SU-DHL-6 (cell line): ENCODE measurements around the gene CLN6.

Source experiments
- H2AFZ ChIP-seq: fragments of 200-600 bp; sonication (generic); 2 replicates; pipeline ENCODE4 v1.6.1; 2014; ENCODE audit warnings: low read depth, mild to moderate bottlenecking, moderate library complexity, mixed read lengths, antibody characterized with exemption, low read length; ENCODE audit not compliant: severe bottlenecking
- H3F3A ChIP-seq: fragments of 200-600 bp; shearing (Covaris generic); 2 replicates; pipeline ENCODE4 v1.6.0; 2016; ENCODE audit warnings: antibody characterized with exemption, mild to moderate bottlenecking; ENCODE audit not compliant: insufficient read depth
- H3K27ac ChIP-seq: fragments of 200-600 bp; sonication (generic); 2 replicates; pipeline ENCODE4 v1.5.1; 2016; ENCODE audit warnings: low read depth, mild to moderate bottlenecking, low read length, moderate library complexity, mixed read lengths
- H3K27me3 ChIP-seq: fragments of 200-600 bp; sonication (generic), shearing (Covaris generic); 2 replicates; pipeline ENCODE4 v1.6.0; 2014; ENCODE audit warnings: mild to moderate bottlenecking, low read length
- H3K36me3 ChIP-seq: fragments of 200-600 bp; sonication (generic); 2 replicates; pipeline ENCODE4 v1.6.1; 2014; ENCODE audit warnings: mild to moderate bottlenecking, low read length, mixed read lengths
- H3K4me2 ChIP-seq: fragments of 300-600, 200-600 bp; shearing (Covaris generic), sonication (generic); 2 replicates; pipeline ENCODE4 v1.6.0; 2014; ENCODE audit warnings: low read length, low read depth, mild to moderate bottlenecking; ENCODE audit not compliant: poor library complexity, severe bottlenecking
- H3K4me3 ChIP-seq: fragments of 200-600 bp; sonication (generic); 2 replicates; pipeline ENCODE4 v1.5.1; 2014; ENCODE audit warnings: antibody characterized with exemption, low read length, mild to moderate bottlenecking, mixed read lengths; ENCODE audit not compliant: insufficient read depth, poor library complexity, severe bottlenecking
- H3K79me2 ChIP-seq: fragments of 200-600 bp; sonication (generic); 2 replicates; pipeline ENCODE4 v1.6.1; 2014; ENCODE audit warnings: mild to moderate bottlenecking, low read length, moderate library complexity; ENCODE audit not compliant: insufficient read depth
- H3K9ac ChIP-seq: fragments of 200-600 bp; sonication (generic); 2 replicates; pipeline ENCODE4 v1.7.0; 2014; ENCODE audit warnings: mild to moderate bottlenecking, low read length
- H3K9me2 ChIP-seq: fragments of 200-600 bp; sonication (generic); replicated peaks from 2 replicates; pipeline ENCODE4 v1.6.1; 2014; ENCODE audit warnings: low read length; ENCODE audit not compliant: insufficient read depth
- H3K9me3 ChIP-seq: fragments of 200-600 bp; sonication (generic); 2 replicates; pipeline ENCODE4 v1.6.1; 2014; ENCODE audit warnings: low read length, mixed read lengths; ENCODE audit not compliant: insufficient read depth
- H4K20me1 ChIP-seq: fragments of 200-600 bp; sonication (generic); 2 replicates; pipeline ENCODE4 v1.6.1; 2014; ENCODE audit warnings: low read depth, mild to moderate bottlenecking, antibody characterized with exemption, low read length, moderate library complexity, mixed read lengths
- EZH2phosphoT487 ChIP-seq: fragments of 200-600 bp; sonication (generic), shearing (Covaris generic); conservative IDR thresholded peaks from 2 replicates; pipeline ENCODE4 v1.6.1; 2018; ENCODE audit warnings: mild to moderate bottlenecking, antibody characterized with exemption, low read length, moderate library complexity, mixed read lengths
- TF ChIP-seq, protein P1 (sequence below): fragments of 200-600 bp; sonication (generic); IDR thresholded peaks from one replicate; pipeline ENCODE4 v1.5.1; 2017; ENCODE audit warnings: antibody characterized with exemption, mild to moderate bottlenecking, low read length, moderate library complexity; ENCODE audit not compliant: insufficient read depth, poor library complexity, severe bottlenecking

Gene CLN6

DNA sequence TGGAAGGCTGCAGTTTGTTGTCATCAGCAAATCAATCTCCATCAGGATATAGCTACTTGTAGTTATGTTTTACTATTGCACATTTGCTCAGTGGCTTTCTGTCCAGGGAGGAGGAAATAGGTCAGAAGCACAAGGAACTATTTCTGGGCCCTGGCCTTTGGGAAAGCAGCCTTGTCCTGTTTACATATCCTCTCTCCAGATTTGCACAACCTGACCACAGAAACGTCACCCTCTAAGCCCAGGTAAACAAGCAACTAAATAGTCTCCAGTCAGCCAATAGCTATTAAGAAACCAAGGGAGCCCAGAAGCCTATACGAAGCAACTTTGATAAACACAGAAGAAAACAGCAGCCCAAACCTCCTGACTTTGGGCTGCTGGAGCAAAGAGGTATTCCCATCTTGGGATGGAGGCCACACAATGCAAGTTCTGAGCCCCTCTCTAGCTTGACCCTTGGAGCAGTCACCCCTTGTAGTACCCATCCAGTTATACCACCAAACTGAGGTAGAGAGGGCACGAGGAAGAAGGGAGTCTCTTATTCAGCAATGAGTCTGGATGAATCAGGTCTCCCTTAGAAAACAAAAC is 45.7 kb upstream of the CLN6 start:
- Histone ChIP-seq H3K4me2 (no peak overlapping the region), H3K27ac (no peak overlapping the region), H3K4me3 (no peak overlapping the region), H3K36me3 (no peaks in the 10 kb centered on the region), H3K79me2 (peaks cover 23% of the 10 kb centered on the region), H4K20me1 (peaks cover 15% of the 10 kb centered on the region), H2AFZ (no peak overlapping the region), H3K27me3 (no peaks in the 10 kb centered on the region), H3F3A (peaks cover 11% of the 10 kb centered on the region; the same call in 1 of the 2 replicates), H3K9me3 (no peaks in the 10 kb centered on the region), H3K9me2 (no peaks in the 10 kb centered on the region), H3K9ac (no peak overlapping the region)
- no peak for TF ChIP-seq EZH2phosphoT487
- TF ChIP-seq, protein P1, sequence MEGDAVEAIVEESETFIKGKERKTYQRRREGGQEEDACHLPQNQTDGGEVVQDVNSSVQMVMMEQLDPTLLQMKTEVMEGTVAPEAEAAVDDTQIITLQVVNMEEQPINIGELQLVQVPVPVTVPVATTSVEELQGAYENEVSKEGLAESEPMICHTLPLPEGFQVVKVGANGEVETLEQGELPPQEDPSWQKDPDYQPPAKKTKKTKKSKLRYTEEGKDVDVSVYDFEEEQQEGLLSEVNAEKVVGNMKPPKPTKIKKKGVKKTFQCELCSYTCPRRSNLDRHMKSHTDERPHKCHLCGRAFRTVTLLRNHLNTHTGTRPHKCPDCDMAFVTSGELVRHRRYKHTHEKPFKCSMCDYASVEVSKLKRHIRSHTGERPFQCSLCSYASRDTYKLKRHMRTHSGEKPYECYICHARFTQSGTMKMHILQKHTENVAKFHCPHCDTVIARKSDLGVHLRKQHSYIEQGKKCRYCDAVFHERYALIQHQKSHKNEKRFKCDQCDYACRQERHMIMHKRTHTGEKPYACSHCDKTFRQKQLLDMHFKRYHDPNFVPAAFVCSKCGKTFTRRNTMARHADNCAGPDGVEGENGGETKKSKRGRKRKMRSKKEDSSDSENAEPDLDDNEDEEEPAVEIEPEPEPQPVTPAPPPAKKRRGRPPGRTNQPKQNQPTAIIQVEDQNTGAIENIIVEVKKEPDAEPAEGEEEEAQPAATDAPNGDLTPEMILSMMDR: no peak

DNA sequence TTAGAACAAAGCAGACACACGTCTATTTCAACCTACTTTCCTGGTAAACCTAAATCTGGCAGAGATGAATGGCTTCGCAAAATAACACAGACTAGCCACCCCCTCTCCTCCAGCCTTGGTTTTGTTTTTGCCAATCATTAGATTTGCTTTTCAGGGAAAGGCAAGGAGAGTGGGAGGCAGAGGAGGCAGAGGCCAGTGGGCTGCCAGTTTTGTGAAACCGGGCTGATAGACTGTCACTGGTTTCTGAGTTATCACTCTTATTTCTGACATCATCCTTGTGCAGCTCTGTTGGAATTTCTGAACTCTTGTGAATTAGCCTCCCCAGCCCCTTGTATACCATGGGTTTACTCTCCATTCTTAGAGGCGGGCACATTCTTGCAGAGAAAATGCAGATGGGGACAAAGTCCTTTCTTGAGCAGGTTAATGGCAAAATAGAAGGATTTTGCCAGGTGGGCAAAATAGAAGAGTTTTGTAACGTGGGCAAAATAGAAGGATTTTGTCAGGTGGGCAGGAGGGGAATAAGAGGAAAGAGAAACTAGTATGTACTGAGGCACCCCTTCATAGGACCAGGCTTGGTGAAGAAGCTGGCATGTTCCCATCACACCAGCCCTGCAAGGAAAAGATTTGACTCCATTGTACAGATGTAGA is 44.8 kb upstream of the CLN6 start:
- H3K4me2 ChIP-seq: no peak overlapping the region
- no peaks in the 10 kb centered on the region for H3K27me3 ChIP-seq
- no peak overlapping the region for H3K4me3 ChIP-seq
- H3K79me2 ChIP-seq: peaks cover 14% of the 10 kb centered on the region
- no peaks in the 10 kb centered on the region for H3K9me3 ChIP-seq
- H2AFZ ChIP-seq: no peak overlapping the region
- H3K9me2 ChIP-seq: no peaks in the 10 kb centered on the region
- H3K36me3 ChIP-seq: no peaks in the 10 kb centered on the region
- H3F3A ChIP-seq: peaks cover 11% of the 10 kb centered on the region; the same call in 1 of the 2 replicates
- H4K20me1 ChIP-seq: peaks cover 6% of the 10 kb centered on the region
- no peak overlapping the region for H3K9ac ChIP-seq
- no peak for TF ChIP-seq EZH2phosphoT487
- H3K27ac ChIP-seq: no peak overlapping the region

DNA sequence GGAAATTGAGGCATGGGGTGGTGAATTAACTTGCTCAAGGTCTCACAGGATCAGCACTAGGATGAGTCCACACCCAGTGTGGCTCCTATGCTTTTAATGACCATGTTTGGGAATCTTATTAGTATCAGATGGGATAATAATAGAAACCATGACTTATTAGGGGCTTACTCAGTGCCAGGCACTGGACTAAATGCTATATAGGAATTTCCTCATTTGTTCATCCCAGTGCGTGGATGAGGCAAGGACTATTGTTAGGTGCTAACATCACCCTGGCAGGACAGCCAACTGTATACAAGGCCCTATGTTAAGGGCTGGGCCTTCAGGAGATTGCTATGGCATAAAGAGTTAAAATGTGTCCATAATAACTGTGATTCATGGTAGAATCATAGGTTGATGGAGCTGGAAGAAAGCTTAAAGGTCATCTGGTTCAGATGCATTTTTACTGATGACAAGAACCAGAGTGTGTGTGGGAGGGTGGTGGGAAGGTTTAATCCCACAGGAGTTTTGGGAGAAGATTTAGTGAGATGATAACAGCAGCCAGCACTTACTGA is 43.3 kb upstream of the CLN6 start:
- no peaks in the 10 kb centered on the region for H3K36me3 ChIP-seq
- H3K4me3 ChIP-seq: no peak overlapping the region
- no peak overlapping the region for H2AFZ ChIP-seq
- H3K9me3 ChIP-seq: no peaks in the 10 kb centered on the region
- no peaks in the 10 kb centered on the region for H3K9me2 ChIP-seq
- H4K20me1 ChIP-seq: no peaks in the 10 kb centered on the region
- no peaks in the 10 kb centered on the region for H3K79me2 ChIP-seq
- no peak overlapping the region for H3K9ac ChIP-seq
- H3K4me2 ChIP-seq: no peak overlapping the region
- TF ChIP-seq, protein P1: no peak
- TF ChIP-seq EZH2phosphoT487: no peak
- H3K27ac ChIP-seq: no peak overlapping the region
- H3F3A ChIP-seq: no peaks in the 10 kb centered on the region
- H3K27me3 ChIP-seq: no peaks in the 10 kb centered on the region
